Measurements from ENCODE around the gene RMRP.

Gene RMRP

GRCh38 chr9:35682051-35682450, 24.2 kb upstream of the RMRP start:
- TF ChIP-seq POLR2AphosphoS5 (IDR thresholded peaks at IDR 0.05; ENCODE audit: low read depth) (no peak), GABPA (IDR thresholded peaks at IDR 0.05; ENCODE audit: low read depth) (no peak)
- H3K4me3 ChIP-seq (replicated peaks; ENCODE audit: insufficient read depth, low read length), result no peak overlapping the region
- DNase-seq (ENCODE audit: low read depth in 1 of 2, low spot score in 1 of 2), result no peak
- no peaks in the 10 kb centered on the region for H3K27me3 ChIP-seq (ENCODE audit: insufficient read depth, poor library complexity, severe bottlenecking)
- H3K27ac ChIP-seq (replicated peaks), result no peak overlapping the region

GRCh38 chr9:35681341-35682002, 23.7 kb upstream of the RMRP start:
- H3K27me3 ChIP-seq (ENCODE audit: insufficient read depth, poor library complexity, severe bottlenecking), result peaks cover under 1% of the 10 kb centered on the region
- no peak overlapping the region for H3K4me3 ChIP-seq (replicated peaks; ENCODE audit: insufficient read depth, low read length)
- H3K27ac ChIP-seq (replicated peaks), result no peak overlapping the region
- TF ChIP-seq CTCF (IDR thresholded peaks at IDR 0.05; ENCODE audit: insufficient read depth, low read length) (no peak), POLR2AphosphoS5 (IDR thresholded peaks at IDR 0.05; ENCODE audit: low read depth) (no peak), SPI1 (IDR thresholded peaks at IDR 0.05; ENCODE audit: borderline replicate concordance, low read depth) (no peak), GABPA (IDR thresholded peaks at IDR 0.05; ENCODE audit: low read depth) (no peak), REST (IDR thresholded peaks at IDR 0.05; ENCODE audit: insufficient replicate concordance, low read depth) (no peak)
- DNase-seq (ENCODE audit: low read depth in 1 of 2, low spot score in 1 of 2), result no peak

GRCh38 chr9:35680331-35681105, 22.7 kb upstream of the RMRP start:
- no peak for DNase-seq (ENCODE audit: low read depth in 1 of 2, low spot score in 1 of 2)

More at GRCh38 chr9:35680331-35681105, 22.7 kb upstream of the RMRP start:
- TF ChIP-seq SPI1 (IDR thresholded peaks at IDR 0.05; ENCODE audit: borderline replicate concordance, low read depth) (no peak), REST (IDR thresholded peaks at IDR 0.05; ENCODE audit: insufficient replicate concordance, low read depth) (no peak), GABPA (IDR thresholded peaks at IDR 0.05; ENCODE audit: low read depth) (no peak), CTCF (IDR thresholded peaks at IDR 0.05; ENCODE audit: insufficient read depth, low read length) (no peak)
- no peak overlapping the region for H3K27ac ChIP-seq (replicated peaks)
- H3K4me3 ChIP-seq (replicated peaks; ENCODE audit: insufficient read depth, low read length), result no peak overlapping the region
- H3K27me3 ChIP-seq (ENCODE audit: insufficient read depth, poor library complexity, severe bottlenecking), result peaks cover 7% of the 10 kb centered on the region

Measured in HL-60 (cell line).